ENCODE measurements around the gene FOXL2NB. TPM values are rescaled to one million over a fixed set of nuclear protein-coding genes. Genes with fewer than 3 reads are reported as not detected.

FOXL2NB gene
- total RNA-seq, 1 donor from 2014 or later, result 5.2 TPM

- Mint-ChIP-seq H3K4me1 (ENCODE audit: low read depth, unreplicated experiment) (no peaks in the 10 kb centered on the region), H3K27ac (ENCODE audit: unreplicated experiment) (no peak overlapping the region), H3K4me3 (ENCODE audit: unreplicated experiment) (no peak overlapping the region), H3K36me3 (ENCODE audit: low read depth, unreplicated experiment) (peaks cover 1% of the 10 kb centered on the region), H3K27me3 (ENCODE audit: low read depth, unreplicated experiment) (no peaks in the 10 kb centered on the region), H3K9me3 (ENCODE audit: unreplicated experiment) (no peaks in the 10 kb centered on the region)
- Histone ChIP-seq H3K9me3 (ENCODE audit: insufficient read depth, low read depth, low read length) (no peaks in the 10 kb centered on the region), H3K9ac (ENCODE audit: low read length) (no peak overlapping the region), H3K4me1 (ENCODE audit: insufficient read depth, low read length) (peaks cover 5% of the 10 kb centered on the region), H3K36me3 (ENCODE audit: insufficient read depth, low read length) (no peaks in the 10 kb centered on the region), H2AFZ (ENCODE audit: low read depth, low read length) (no peak overlapping the region), H3K27ac (ENCODE audit: low read depth, low read length) (no peak overlapping the region), H3K4me3 (ENCODE audit: insufficient read depth, low read depth, low read length) (no peak overlapping the region), H4K20me1 (ENCODE audit: insufficient read depth, low read length) (no peaks in the 10 kb centered on the region), H3K4me2 (ENCODE audit: low read length) (no peak overlapping the region), H3K79me2 (ENCODE audit: insufficient read depth, low read length) (no peaks in the 10 kb centered on the region), H3K27me3 (ENCODE audit: insufficient read depth, low read length) (no peaks in the 10 kb centered on the region)
- TF ChIP-seq EZH2 (IDR thresholded peaks at IDR 0.05; ENCODE audit: insufficient read depth, low read length), result no peak
- TF ChIP-seq CTCF (IDR thresholded peaks at IDR 0.05; ENCODE audit: insufficient read depth, low read depth, low read length), result no peak
- FAIRE-seq (no peak), DNase-seq (ENCODE audit: low read depth) (no peak)
These were observed 33.3 kb upstream of the FOXL2NB start for GRCh38 chr3:138913766-138914165.

GRCh38 chr3:138914870-138915502 lies 32.0 kb upstream of the FOXL2NB start:
- H3K9me3 Mint-ChIP-seq (ENCODE audit: unreplicated experiment), result no peaks in the 10 kb centered on the region
- H3K4me2 ChIP-seq (ENCODE audit: low read length), result peak overlapping the region; percentile 99
- peak overlapping the region; percentile 87 for H3K4me3 Mint-ChIP-seq (ENCODE audit: unreplicated experiment)
- no peaks in the 10 kb centered on the region for H3K27me3 Mint-ChIP-seq (ENCODE audit: low read depth, unreplicated experiment)
- H3K4me1 Mint-ChIP-seq (ENCODE audit: low read depth, unreplicated experiment), result peaks cover 2% of the 10 kb centered on the region
- no peaks in the 10 kb centered on the region for H3K36me3 ChIP-seq (ENCODE audit: insufficient read depth, low read length)
- peaks cover 5% of the 10 kb centered on the region for H3K4me1 ChIP-seq (ENCODE audit: insufficient read depth, low read length)
- H3K27ac ChIP-seq (ENCODE audit: low read depth, low read length), result peak overlapping the region; percentile 28
- no peaks in the 10 kb centered on the region for H3K36me3 Mint-ChIP-seq (ENCODE audit: low read depth, unreplicated experiment)
- no peaks in the 10 kb centered on the region for H3K9me3 ChIP-seq (ENCODE audit: insufficient read depth, low read depth, low read length)
- peak overlapping the region; percentile 93 for H3K9ac ChIP-seq (ENCODE audit: low read length)
- no peaks in the 10 kb centered on the region for H3K27me3 ChIP-seq (ENCODE audit: insufficient read depth, low read length)
- no peaks in the 10 kb centered on the region for H4K20me1 ChIP-seq (ENCODE audit: insufficient read depth, low read length)
- H3K79me2 ChIP-seq (ENCODE audit: insufficient read depth, low read length), result no peaks in the 10 kb centered on the region
- H2AFZ ChIP-seq (ENCODE audit: low read depth, low read length), result peak overlapping the region; percentile 93
- peak overlapping the region; percentile 74 for H3K27ac Mint-ChIP-seq (ENCODE audit: unreplicated experiment)
- no peak for TF ChIP-seq CTCF (IDR thresholded peaks at IDR 0.05; ENCODE audit: insufficient read depth, low read depth, low read length)
- TF ChIP-seq EZH2 (IDR thresholded peaks at IDR 0.05; ENCODE audit: insufficient read depth, low read length), result no peak
- peak overlapping the region; percentile 81 for H3K4me3 ChIP-seq (ENCODE audit: insufficient read depth, low read depth, low read length)
- DNase-seq (ENCODE audit: low read depth) (peak; percentile 28), FAIRE-seq (no peak)

All from astrocyte (in vitro differentiated cells and primary cell).